H1 (cell line): ENCODE results near the gene CCL22. TPM values are rescaled to one million over a fixed set of nuclear protein-coding genes. Genes with fewer than 3 reads are reported as not detected.

Source experiments
- CTCF ChIA-PET: fragments of 300-600 bp; sonication (Branson Sonifier 250); formaldehyde crosslinking; loops from one replicate; lab custom pipeline; 2021; ENCODE audit not compliant: partially characterized antibody; lab: Charles Lee
- POLR2A ChIA-PET: fragments of 300-600 bp; sonication (Branson Sonifier 250); formaldehyde crosslinking; loops from one replicate; lab custom pipeline; 2021; ENCODE audit warnings: inconsistent platforms; ENCODE audit not compliant: partially characterized antibody; lab: Charles Lee
- DNase-seq, 2 experiments: peaks; one replicate each; pipeline versions ENCODE4 v3.0.0 to v3.0.0-alpha.2; 2010 to 2022; ENCODE audit warnings: low spot score in 2 of 2, low read depth in 1 of 2, mixed read lengths in 1 of 2
- FAIRE-seq: peaks from 2 replicates; lab custom pipeline; 2011; peaks lifted over from hg19 to GRCh38; lab: Jason Lieb, UNC
- H2AFZ ChIP-seq: 2 replicates; pipeline ENCODE4 v1.8.1; 2012; ENCODE audit warnings: low read length, inconsistent platforms
- H2AK5ac ChIP-seq: 2 replicates; pipeline ENCODE4 v1.6.1; 2013; ENCODE audit warnings: low read depth, low read length
- H2BK120ac ChIP-seq: replicated peaks from 2 replicates; pipeline ENCODE3; 2013; ENCODE audit warnings: low read depth, low read length, inconsistent platforms
- H2BK12ac ChIP-seq: 2 replicates; pipeline ENCODE4 v1.6.1; 2013; ENCODE audit warnings: low read depth, low read length
- H2BK15ac ChIP-seq: 2 replicates; pipeline ENCODE4 v1.6.1; 2013; ENCODE audit warnings: low read length
- H2BK20ac ChIP-seq: 2 replicates; pipeline ENCODE4 v1.6.1; 2013; ENCODE audit warnings: low read length
- H2BK5ac ChIP-seq: 2 replicates; pipeline ENCODE4 v1.6.1; 2013; ENCODE audit warnings: low read depth, low read length
- H3K14ac ChIP-seq: 2 replicates; pipeline ENCODE4 v1.6.1; 2013; ENCODE audit warnings: inconsistent platforms; ENCODE audit not compliant: insufficient read length
- H3K18ac ChIP-seq: 2 replicates; pipeline ENCODE4 v1.6.1; 2013; ENCODE audit warnings: low read length; ENCODE audit errors: extremely low read depth
- H3K23ac ChIP-seq: 2 replicates; pipeline ENCODE4 v1.6.1; 2013; ENCODE audit warnings: inconsistent platforms; ENCODE audit not compliant: insufficient read length
- H3K23me2 ChIP-seq: 2 replicates; pipeline ENCODE4 v1.6.1; 2013; ENCODE audit warnings: low read depth, low read length
- H3K27ac ChIP-seq: 2 replicates; pipeline ENCODE4 v1.6.1; 2011; ENCODE audit warnings: low read depth, low read length, inconsistent platforms
- H3K27me3 ChIP-seq, 4 experiments: replicated peaks in 1 of 4; 1 replicate in 1 of 4; 2 replicates in 3 of 4; pipeline versions ENCODE4 v1.6.1 to v1.8.1; 2011 to 2013; ENCODE audit warnings: low read length in 3 of 4, mild to moderate bottlenecking in 3 of 4, inconsistent platforms in 2 of 4, mixed read lengths in 2 of 4, moderate library complexity in 1 of 4; ENCODE audit not compliant: control insufficient read depth in 3 of 4, insufficient read depth in 3 of 4; ENCODE audit errors: extremely low read depth in 1 of 4
- H3K36me3 ChIP-seq, 4 experiments: 2 replicates each; pipeline versions ENCODE4 v1.6.1 to v1.8.1; 2011 to 2013; ENCODE audit warnings: mild to moderate bottlenecking in 4 of 4, low read length in 3 of 4, moderate library complexity in 2 of 4, control low read depth in 1 of 4, inconsistent platforms in 1 of 4; ENCODE audit not compliant: insufficient read depth in 4 of 4, control insufficient read depth in 2 of 4
- H3K4ac ChIP-seq: replicated peaks from 2 replicates; pipeline ENCODE3; 2013; ENCODE audit warnings: low read length, low read depth, mixed read lengths, inconsistent platforms; ENCODE audit not compliant: insufficient read length
- H3K4me1 ChIP-seq, 4 experiments: replicated peaks in 1 of 4; 1 replicate in 1 of 4; 2 replicates in 3 of 4; pipeline versions ENCODE4 v1.6.1 to v1.8.1; 2011 to 2013; ENCODE audit warnings: low read length in 3 of 4, inconsistent platforms in 2 of 4, mixed read lengths in 1 of 4; ENCODE audit not compliant: insufficient read depth in 4 of 4, control insufficient read depth in 3 of 4
- H3K4me2 ChIP-seq, 2 experiments: 2 replicates each; pipeline versions ENCODE4 v1.6.1 to v1.8.1; 2011 to 2013; ENCODE audit warnings: low read depth in 2 of 2, low read length in 2 of 2, control low read depth in 1 of 2, inconsistent platforms in 1 of 2, mild to moderate bottlenecking in 1 of 2; ENCODE audit not compliant: insufficient read depth in 1 of 2
- H3K4me3 ChIP-seq, 4 experiments: fragments of 200-600, 300-600 bp in 1 of 4; sonication (generic), shearing (Covaris generic), sonication (Bioruptor Twin) in 1 of 4; 2 replicates each; pipeline versions ENCODE4 v1.5.1 to v1.8.1; 2011 to 2016; ENCODE audit warnings: low read length in 4 of 4, low read depth in 3 of 4, control low read depth in 2 of 4, inconsistent platforms in 2 of 4, mild to moderate bottlenecking in 2 of 4, mixed read lengths in 1 of 4, moderate library complexity in 1 of 4; ENCODE audit not compliant: insufficient read depth in 2 of 4; ENCODE audit errors: extremely low read depth in 1 of 4
- H3K56ac ChIP-seq: replicated peaks from 2 replicates; pipeline ENCODE3; 2013; ENCODE audit warnings: low read depth, mild to moderate bottlenecking, mixed read lengths, low read length, inconsistent platforms; ENCODE audit not compliant: insufficient read length
- H3K79me1 ChIP-seq: 2 replicates; pipeline ENCODE4 v1.6.1; 2013; ENCODE audit warnings: low read depth, low read length, control low read depth
- H3K79me2 ChIP-seq, 2 experiments: 2 replicates each; pipeline versions ENCODE4 v1.6.1 to v1.8.1; 2012 to 2013; ENCODE audit warnings: low read length in 2 of 2, mild to moderate bottlenecking in 2 of 2, inconsistent platforms in 1 of 2; ENCODE audit not compliant: insufficient read depth in 2 of 2, control insufficient read depth in 1 of 2
- H3K9ac ChIP-seq, 4 experiments: replicated peaks in 1 of 4; 1 replicate in 1 of 4; 2 replicates in 3 of 4; pipeline versions ENCODE4 v1.6.1 to v1.8.1; 2011 to 2013; ENCODE audit warnings: low read depth in 3 of 4, low read length in 3 of 4, control low read depth in 2 of 4, mild to moderate bottlenecking in 2 of 4, moderate library complexity in 2 of 4, inconsistent platforms in 1 of 4; ENCODE audit errors: extremely low read depth in 1 of 4
- H3K9me3 ChIP-seq, 2 experiments: 2 replicates each; pipeline versions ENCODE4 v1.6.1 to v1.8.1; 2012 to 2013; ENCODE audit warnings: mild to moderate bottlenecking in 2 of 2, moderate library complexity in 2 of 2, control low read depth in 1 of 2, inconsistent platforms in 1 of 2, low read depth in 1 of 2, low read length in 1 of 2, mixed read lengths in 1 of 2; ENCODE audit not compliant: insufficient read depth in 2 of 2
- H4K20me1 ChIP-seq, 2 experiments: replicated peaks in 1 of 2; 2 replicates each; pipeline versions ENCODE3 to v1.8.1; 2011 to 2013; ENCODE audit warnings: inconsistent platforms in 2 of 2, low read length in 2 of 2, mild to moderate bottlenecking in 1 of 2; ENCODE audit not compliant: insufficient read depth in 2 of 2, control insufficient read depth in 1 of 2
- H4K5ac ChIP-seq: 2 replicates; pipeline ENCODE4 v1.6.1; 2013; ENCODE audit warnings: low read length, low read depth, mixed read lengths, inconsistent platforms; ENCODE audit not compliant: insufficient read length
- H4K8ac ChIP-seq: 2 replicates; pipeline ENCODE4 v1.8.0; 2013; ENCODE audit warnings: mild to moderate bottlenecking, moderate library complexity, low read length, inconsistent platforms; ENCODE audit not compliant: insufficient read depth; ENCODE audit errors: extremely low read depth
- H4K91ac ChIP-seq: replicated peaks from 2 replicates; pipeline ENCODE3; 2013; ENCODE audit warnings: low read length, mixed read lengths, inconsistent platforms; ENCODE audit not compliant: insufficient read length
- CHD2 ChIP-seq: IDR thresholded peaks from 2 replicates; pipeline ENCODE4 v1.6.1; 2012; ENCODE audit warnings: low read length, improper control_type of control experiment
- EP300 ChIP-seq, 2 experiments: IDR thresholded peaks; 1 replicate in 1 of 2; 2 replicates in 1 of 2; pipeline ENCODE4 v1.6.1; 2011 to 2012; ENCODE audit warnings: low read depth in 2 of 2, low read length in 2 of 2, mild to moderate bottlenecking in 2 of 2, borderline replicate concordance in 1 of 2, inconsistent platforms in 1 of 2, moderate library complexity in 1 of 2
- JUN ChIP-seq: IDR thresholded peaks from 2 replicates; pipeline ENCODE4 v1.6.1; 2011; ENCODE audit warnings: low read depth, mild to moderate bottlenecking, improper control_type of control experiment, low read length
- JUND ChIP-seq: IDR thresholded peaks from 2 replicates; pipeline ENCODE4 v1.6.1; 2011; ENCODE audit warnings: mild to moderate bottlenecking, improper control_type of control experiment, low read length
- KDM1A ChIP-seq: fragments of 200-600, 300-600 bp; sonication (generic); IDR thresholded peaks from 2 replicates; pipeline ENCODE4 v1.7.1; 2016; ENCODE audit warnings: mild to moderate bottlenecking, low read length, borderline replicate concordance
- KDM5A ChIP-seq: fragments of 200-600 bp; IDR thresholded peaks from 2 replicates; pipeline ENCODE4 v1.7.1; 2012; ENCODE audit warnings: mild to moderate bottlenecking, low read length, inconsistent platforms, mixed read lengths
- SIRT6 ChIP-seq: IDR thresholded peaks from one replicate; pipeline ENCODE4 v1.7.1; 2012; ENCODE audit warnings: low read length, inconsistent platforms
- ZNF274 ChIP-seq: IDR thresholded peaks from 2 replicates; pipeline ENCODE4 v1.7.0; 2012; ENCODE audit warnings: low read length, borderline replicate concordance; ENCODE audit errors: extremely low read depth
- whole genome bisulfite sequencing, 2 experiments: shearing (Covaris generic) in 1 of 2; methylation state at CpG; one replicate each; pipeline versions ENCODE4 v1.1.6 to v1.1.7; 2013 to 2015; ENCODE audit warnings: low lambda C conversion rate in 2 of 2, mixed read lengths in 2 of 2, inconsistent platforms in 1 of 2, low coverage in 1 of 2, missing lambda C conversion rate in 1 of 2; ENCODE audit not compliant: insufficient replicate concordance in 2 of 2, insufficient coverage in 1 of 2, insufficient read length in 1 of 2; ENCODE audit errors: extremely low coverage in 1 of 2, missing lambda C conversion rate in 1 of 2; 5-methylcytosine and 5-hydroxymethylcytosine counted together
- polyA plus RNA-seq, 7 experiments: library from polyadenylated mRNA; depleted of rRNA in 3 of 7; stranded (reverse) in 5 of 7; unstranded in 2 of 7; fragments of >200 nt in 5 of 7; fragments of 200-250 nt in 2 of 7; gene quantifications; 1 replicate in 5 of 7; 2 replicates in 1 of 7; 4 replicates in 1 of 7; pipeline versions ENCODE4 v1.2.1 to v1.2.3, GENCODE V29; 2011 to 2013; ENCODE audit warnings: missing spikeins in 2 of 7, mixed read lengths in 2 of 7
- total RNA-seq: library from RNA; stranded (reverse); fragmentation: NEBNext Ultra II Directional; extraction: Animal tissue kit (Norgen Biotek cat#: 25700); gene quantifications from 2 replicates; pipeline ENCODE4 v1.2.1, GENCODE V29; 2021
- TF ChIP-seq, protein P1 (sequence below): IDR thresholded peaks from 2 replicates; pipeline ENCODE4 v1.6.1; 2011; ENCODE audit warnings: low read length, improper control_type of control experiment

The CCL22 gene
- total and polyA plus RNA-seq, 2 of the 8 experiments (the other 6 are each of a cell fraction or from before 2014, with no cell fraction given): not detected

DNA sequence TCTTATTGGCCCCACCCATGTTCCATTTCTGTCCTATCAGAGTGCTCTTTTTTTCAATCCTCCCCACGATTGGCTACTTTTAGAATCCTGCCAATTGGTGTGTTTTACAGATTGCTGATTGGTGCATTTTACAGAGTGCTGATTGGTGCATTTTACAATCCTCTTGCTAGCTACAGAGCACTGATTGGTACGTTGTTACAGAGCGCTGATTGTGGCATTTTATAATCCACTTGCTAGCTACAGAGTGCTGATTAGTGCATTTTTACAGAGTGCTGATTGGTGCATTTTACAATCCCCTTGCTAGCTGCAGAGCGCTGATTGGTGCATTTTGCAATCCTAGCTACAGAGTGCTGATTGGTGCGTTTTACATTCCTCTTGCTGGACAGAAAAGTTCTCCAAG lies 36.4 kb downstream of the CCL22 start:
- no peak overlapping the region for H3K14ac ChIP-seq
- no peaks in the 10 kb centered on the region for H3K9me3 ChIP-seq
- no peak overlapping the region for H3K4me2 ChIP-seq
- no peak overlapping the region for H4K5ac ChIP-seq
- no peak overlapping the region for H4K8ac ChIP-seq
- H3K79me1 ChIP-seq: no peaks in the 10 kb centered on the region
- DNase-seq: no peak
- no peak overlapping the region for H2AFZ ChIP-seq
- WGBS, 2 experiments: 88% methylated on average over 5 of the region's 5 CpGs; no CpG with 5 or more reads in 1 of the 2 experiments
- CTCF ChIA-PET: interaction anchor here (1.0 to 12.3 kb wide), 3 partner anchors 23 to 111 kb away, joined by 3 to 71 read pairs (median 3); no protein-coding TSS in a partner anchor
- H3K4me3 ChIP-seq: no peak overlapping the region
- H3K56ac ChIP-seq: no peak overlapping the region
- no peak overlapping the region for H2BK15ac ChIP-seq
- H3K27me3 ChIP-seq: no peaks in the 10 kb centered on the region
- POLR2A ChIA-PET: no interaction called here
- H3K23me2 ChIP-seq: no peaks in the 10 kb centered on the region
- H3K79me2 ChIP-seq: no peaks in the 10 kb centered on the region
- H2AK5ac ChIP-seq: no peak overlapping the region
- H3K9ac ChIP-seq: no peak overlapping the region
- FAIRE-seq: no peak
- H2BK5ac ChIP-seq: no peak overlapping the region
- H3K18ac ChIP-seq: no peak overlapping the region
- H3K36me3 ChIP-seq: no peaks in the 10 kb centered on the region
- no peaks in the 10 kb centered on the region for H4K20me1 ChIP-seq
- TF ChIP-seq SIRT6 (no peak), ZNF274 (no peak), JUND (no peak), KDM5A (no peak), EP300 (IDR thresholded peaks at IDR 0.05; ENCODE audit: borderline replicate concordance in 1 of 2, low read depth in 2 of 2, low read length in 2 of 2) (no peak), JUN (no peak), CHD2 (no peak), KDM1A (no peak)
- TF ChIP-seq, protein P1, sequence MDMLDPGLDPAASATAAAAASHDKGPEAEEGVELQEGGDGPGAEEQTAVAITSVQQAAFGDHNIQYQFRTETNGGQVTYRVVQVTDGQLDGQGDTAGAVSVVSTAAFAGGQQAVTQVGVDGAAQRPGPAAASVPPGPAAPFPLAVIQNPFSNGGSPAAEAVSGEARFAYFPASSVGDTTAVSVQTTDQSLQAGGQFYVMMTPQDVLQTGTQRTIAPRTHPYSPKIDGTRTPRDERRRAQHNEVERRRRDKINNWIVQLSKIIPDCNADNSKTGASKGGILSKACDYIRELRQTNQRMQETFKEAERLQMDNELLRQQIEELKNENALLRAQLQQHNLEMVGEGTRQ: no peak
- H3K4ac ChIP-seq: no peak overlapping the region
- H2BK20ac ChIP-seq: no peak overlapping the region
- H3K4me1 ChIP-seq: no peaks in the 10 kb centered on the region
- H2BK12ac ChIP-seq: no peak overlapping the region
- H4K91ac ChIP-seq: no peak overlapping the region
- no peak overlapping the region for H2BK120ac ChIP-seq
- H3K27ac ChIP-seq: no peak overlapping the region
- H3K23ac ChIP-seq: no peak overlapping the region
